ENCODE results near the gene PPP4R1.

PPP4R1 gene

GRCh38 chr18:9599328-9599727 is 15.0 kb downstream of the PPP4R1 start:
- no peak for DNase-seq (ENCODE audit: low read depth)
- no peak overlapping the region for H3K4me3 ChIP-seq (ENCODE audit: low read depth, low read length)
- TF ChIP-seq CTCF (IDR thresholded peaks at IDR 0.05; ENCODE audit: low read depth, low read length) (no peak), POLR2A (IDR thresholded peaks at IDR 0.05; ENCODE audit: extremely low read depth, insufficient read length) (no peak), MYC (IDR thresholded peaks at IDR 0.05; ENCODE audit: low read depth, low read length) (no peak)
- TF ChIP-seq, protein P1, sequence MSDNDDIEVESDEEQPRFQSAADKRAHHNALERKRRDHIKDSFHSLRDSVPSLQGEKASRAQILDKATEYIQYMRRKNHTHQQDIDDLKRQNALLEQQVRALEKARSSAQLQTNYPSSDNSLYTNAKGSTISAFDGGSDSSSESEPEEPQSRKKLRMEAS (IDR thresholded peaks at IDR 0.05; ENCODE audit: low read depth, low read length) = no peak

GRCh38 chr18:9597609-9598008 is 16.8 kb downstream of the PPP4R1 start:
- no peak for DNase-seq (ENCODE audit: low read depth)

GRCh38 chr18:9596843-9597526 is 17.4 kb downstream of the PPP4R1 start:
- no peak overlapping the region for H3K4me3 ChIP-seq (ENCODE audit: low read depth, low read length)
- TF ChIP-seq, protein P1 (IDR thresholded peaks at IDR 0.05; ENCODE audit: low read depth, low read length) = no peak
- no peak for TF ChIP-seq POLR2A (IDR thresholded peaks at IDR 0.05; ENCODE audit: extremely low read depth, insufficient read length)
- no peak for TF ChIP-seq CTCF (IDR thresholded peaks at IDR 0.05; ENCODE audit: low read depth, low read length)
- TF ChIP-seq MYC (IDR thresholded peaks at IDR 0.05; ENCODE audit: low read depth, low read length) = no peak
- no peak for DNase-seq (ENCODE audit: low read depth)

More at GRCh38 chr18:9597609-9598008, 16.8 kb downstream of the PPP4R1 start:
- no peak overlapping the region for H3K4me3 ChIP-seq (ENCODE audit: low read depth, low read length)
- TF ChIP-seq POLR2A (IDR thresholded peaks at IDR 0.05; ENCODE audit: extremely low read depth, insufficient read length) (no peak), CTCF (IDR thresholded peaks at IDR 0.05; ENCODE audit: low read depth, low read length) (no peak), MYC (IDR thresholded peaks at IDR 0.05; ENCODE audit: low read depth, low read length) (no peak)
- TF ChIP-seq, protein P1 (IDR thresholded peaks at IDR 0.05; ENCODE audit: low read depth, low read length) = no peak

- DNase-seq (ENCODE audit: low read depth) = no peak
- no peak overlapping the region for H3K4me3 ChIP-seq (ENCODE audit: low read depth, low read length)
- TF ChIP-seq CTCF (IDR thresholded peaks at IDR 0.05; ENCODE audit: low read depth, low read length) (no peak), MYC (IDR thresholded peaks at IDR 0.05; ENCODE audit: low read depth, low read length) (no peak), POLR2A (IDR thresholded peaks at IDR 0.05; ENCODE audit: extremely low read depth, insufficient read length) (no peak)
- TF ChIP-seq, protein P1 (IDR thresholded peaks at IDR 0.05; ENCODE audit: low read depth, low read length) = no peak
These were observed 18.1 kb downstream of the PPP4R1 start for GRCh38 chr18:9596226-9596625.

- DNase-seq (ENCODE audit: low read depth) = no peak
- TF ChIP-seq CTCF (IDR thresholded peaks at IDR 0.05; ENCODE audit: low read depth, low read length) (no peak), POLR2A (IDR thresholded peaks at IDR 0.05; ENCODE audit: extremely low read depth, insufficient read length) (no peak), MYC (IDR thresholded peaks at IDR 0.05; ENCODE audit: low read depth, low read length) (no peak)
- TF ChIP-seq, protein P1 (IDR thresholded peaks at IDR 0.05; ENCODE audit: low read depth, low read length) = no peak
- no peak overlapping the region for H3K4me3 ChIP-seq (ENCODE audit: low read depth, low read length)
These were observed 19.3 kb downstream of the PPP4R1 start for GRCh38 chr18:9594823-9595596.

Data from NB4 (cell line).